Upper lobe of left lung (tissue), 4 donors: ENCODE data around the gene CDIPT.

ENCODE experiments used
- EP300 ChIP-seq, 4 donors: sonication (generic); formaldehyde crosslinking; IDR thresholded peaks; one replicate each; pipeline ENCODE4 v1.5.1; 2017; ENCODE audit warnings: antibody characterized with exemption in 4 of 4, control low read depth in 2 of 4
- POLR2A ChIP-seq, 4 donors: fragments of 450-650 bp; IDR thresholded peaks; one replicate each; pipeline ENCODE4 v1.5.1; 2016 to 2017; ENCODE audit warnings: antibody characterized with exemption in 4 of 4, mild to moderate bottlenecking in 2 of 4
- TF ChIP-seq, protein P1 (sequence below), 6 experiments: fragments of 450-650 bp in 4 of 6; fragments of 200-600 bp in 2 of 6; sonication (generic) in 2 of 6; IDR thresholded peaks; one replicate each; pipeline ENCODE4 v1.5.1; 2016 to 2019; ENCODE audit warnings: antibody characterized with exemption in 6 of 6

DNA sequence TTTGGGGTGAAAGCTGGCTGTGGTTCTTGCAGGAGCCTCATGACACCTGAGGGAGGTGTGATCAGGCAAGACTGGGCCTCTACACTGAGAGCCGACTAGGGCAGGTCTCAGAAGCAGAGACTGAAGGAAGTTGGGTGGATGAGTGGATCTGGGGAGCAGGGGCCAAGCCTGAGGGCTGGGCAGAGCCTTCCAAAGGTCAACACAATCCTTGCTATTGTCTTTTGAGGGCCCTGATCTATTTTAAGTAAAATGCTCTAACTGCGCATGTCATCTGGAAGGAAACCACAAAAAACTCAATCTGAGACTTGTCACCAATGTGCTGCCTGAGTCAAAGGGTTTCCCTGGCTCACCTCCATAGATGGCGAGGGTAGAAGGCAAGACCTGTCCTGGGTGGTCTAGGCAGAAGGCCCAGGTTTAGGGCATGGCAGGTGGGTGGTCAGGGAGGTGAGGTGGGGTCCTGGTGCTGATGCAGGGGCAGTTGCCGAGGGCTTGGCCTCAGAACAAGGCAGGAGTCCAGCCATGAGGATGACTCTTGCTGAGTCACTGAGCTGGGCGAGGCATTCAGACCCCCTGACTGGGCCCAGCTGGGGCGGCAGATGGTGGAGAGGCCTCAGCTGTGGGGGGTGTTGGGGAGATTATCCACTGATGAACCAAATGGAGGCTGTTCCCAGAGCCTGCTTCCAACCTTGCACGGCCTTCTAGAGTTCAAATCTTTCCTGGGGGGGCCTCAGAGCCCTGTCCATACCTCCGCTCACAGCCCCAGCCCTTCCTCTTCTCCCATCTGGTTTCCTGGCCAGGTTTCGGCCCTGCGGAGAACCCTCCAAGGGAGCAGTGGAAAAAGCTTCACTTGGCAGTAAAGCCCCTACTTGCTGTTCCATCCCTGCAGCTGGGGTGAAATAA, 37.6 kb downstream of the CDIPT start:
- TF ChIP-seq POLR2A (IDR thresholded peaks at IDR 0.05): no peak
- TF ChIP-seq, protein P1, sequence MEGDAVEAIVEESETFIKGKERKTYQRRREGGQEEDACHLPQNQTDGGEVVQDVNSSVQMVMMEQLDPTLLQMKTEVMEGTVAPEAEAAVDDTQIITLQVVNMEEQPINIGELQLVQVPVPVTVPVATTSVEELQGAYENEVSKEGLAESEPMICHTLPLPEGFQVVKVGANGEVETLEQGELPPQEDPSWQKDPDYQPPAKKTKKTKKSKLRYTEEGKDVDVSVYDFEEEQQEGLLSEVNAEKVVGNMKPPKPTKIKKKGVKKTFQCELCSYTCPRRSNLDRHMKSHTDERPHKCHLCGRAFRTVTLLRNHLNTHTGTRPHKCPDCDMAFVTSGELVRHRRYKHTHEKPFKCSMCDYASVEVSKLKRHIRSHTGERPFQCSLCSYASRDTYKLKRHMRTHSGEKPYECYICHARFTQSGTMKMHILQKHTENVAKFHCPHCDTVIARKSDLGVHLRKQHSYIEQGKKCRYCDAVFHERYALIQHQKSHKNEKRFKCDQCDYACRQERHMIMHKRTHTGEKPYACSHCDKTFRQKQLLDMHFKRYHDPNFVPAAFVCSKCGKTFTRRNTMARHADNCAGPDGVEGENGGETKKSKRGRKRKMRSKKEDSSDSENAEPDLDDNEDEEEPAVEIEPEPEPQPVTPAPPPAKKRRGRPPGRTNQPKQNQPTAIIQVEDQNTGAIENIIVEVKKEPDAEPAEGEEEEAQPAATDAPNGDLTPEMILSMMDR (IDR thresholded peaks at IDR 0.05): no peak
- no peak for TF ChIP-seq EP300 (IDR thresholded peaks at IDR 0.05)
